Astrocyte (in vitro differentiated cells and primary cell): ENCODE measurements around the gene CHST10.

Experiments
- EZH2 ChIP-seq: IDR thresholded peaks from 2 replicates; pipeline ENCODE4 v1.6.1; 2012; ENCODE audit warnings: mild to moderate bottlenecking, low read length, inconsistent platforms; ENCODE audit not compliant: insufficient read depth
- TF ChIP-seq, protein P1 (sequence below): IDR thresholded peaks from 2 replicates; pipeline ENCODE4 v1.5.1; 2011; ENCODE audit warnings: low read depth, mild to moderate bottlenecking, inconsistent platforms, low read length, moderate library complexity; ENCODE audit not compliant: insufficient read depth

DNA sequence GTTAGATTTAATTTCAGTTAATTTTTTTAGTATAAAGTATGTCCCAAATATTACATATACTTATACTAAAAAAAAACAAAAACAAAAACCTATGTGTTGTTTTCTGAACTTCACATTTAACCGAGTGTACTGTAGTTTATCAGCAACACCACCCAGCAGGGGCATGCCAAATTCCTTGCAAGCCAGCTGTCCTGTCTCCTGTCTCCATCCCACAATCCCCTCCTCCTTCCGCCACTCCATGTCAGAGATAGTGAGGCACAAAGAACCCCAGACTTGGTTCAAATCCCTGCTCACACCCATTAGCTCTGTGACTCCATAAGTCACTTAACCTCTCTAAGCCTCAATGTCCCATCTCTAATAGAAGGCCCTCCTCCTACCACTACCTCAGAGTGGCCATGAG, 9.4 kb downstream of the CHST10 start:
- TF ChIP-seq, protein P1, sequence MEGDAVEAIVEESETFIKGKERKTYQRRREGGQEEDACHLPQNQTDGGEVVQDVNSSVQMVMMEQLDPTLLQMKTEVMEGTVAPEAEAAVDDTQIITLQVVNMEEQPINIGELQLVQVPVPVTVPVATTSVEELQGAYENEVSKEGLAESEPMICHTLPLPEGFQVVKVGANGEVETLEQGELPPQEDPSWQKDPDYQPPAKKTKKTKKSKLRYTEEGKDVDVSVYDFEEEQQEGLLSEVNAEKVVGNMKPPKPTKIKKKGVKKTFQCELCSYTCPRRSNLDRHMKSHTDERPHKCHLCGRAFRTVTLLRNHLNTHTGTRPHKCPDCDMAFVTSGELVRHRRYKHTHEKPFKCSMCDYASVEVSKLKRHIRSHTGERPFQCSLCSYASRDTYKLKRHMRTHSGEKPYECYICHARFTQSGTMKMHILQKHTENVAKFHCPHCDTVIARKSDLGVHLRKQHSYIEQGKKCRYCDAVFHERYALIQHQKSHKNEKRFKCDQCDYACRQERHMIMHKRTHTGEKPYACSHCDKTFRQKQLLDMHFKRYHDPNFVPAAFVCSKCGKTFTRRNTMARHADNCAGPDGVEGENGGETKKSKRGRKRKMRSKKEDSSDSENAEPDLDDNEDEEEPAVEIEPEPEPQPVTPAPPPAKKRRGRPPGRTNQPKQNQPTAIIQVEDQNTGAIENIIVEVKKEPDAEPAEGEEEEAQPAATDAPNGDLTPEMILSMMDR = no peak
- TF ChIP-seq EZH2 = no peak
